Inflammatory macrophage (primary cell): ENCODE measurements around the gene NEDD8.

Experiments used
- DNase-seq, 2 donors: peaks; one replicate each; pipeline ENCODE4 v3.0.0-alpha.2; 2020 to 2022

Gene NEDD8

GRCh38 chr14:24263848-24264247, 31.7 kb upstream of the NEDD8 start:
- no peak for DNase-seq

GRCh38 chr14:24262821-24263733, 30.9 kb upstream of the NEDD8 start, which contains the start of gene TGM1:
Gene TGM1 (minus strand): TSS chr14:24263177. CDS start chr14:24262352, 825 bp downstream.
- DNase-seq, result no peak

GRCh38 chr14:24261969-24262327, 29.8 kb upstream of the NEDD8 start:
- no peak for DNase-seq

- no peak for DNase-seq
These were observed 29.2 kb upstream of the NEDD8 start for GRCh38 chr14:24261256-24261968.

- DNase-seq, result no peak
These were observed 28.6 kb upstream of the NEDD8 start for GRCh38 chr14:24260780-24261157.

GRCh38 chr14:24260026-24260779, 28.0 kb upstream of the NEDD8 start:
- no peak for DNase-seq

GRCh38 chr14:24259282-24260025, 27.3 kb upstream of the NEDD8 start:
- no peak for DNase-seq

- no peak for DNase-seq
These were observed 26.5 kb upstream of the NEDD8 start for GRCh38 chr14:24258548-24259265.

GRCh38 chr14:24258119-24258518, 26.0 kb upstream of the NEDD8 start:
- DNase-seq, result no peak

GRCh38 chr14:24256960-24257359, 24.8 kb upstream of the NEDD8 start:
- DNase-seq, result no peak

- DNase-seq, result no peak
These were observed 24.0 kb upstream of the NEDD8 start for GRCh38 chr14:24255931-24256711.

- no peak for DNase-seq
These were observed 23.3 kb upstream of the NEDD8 start for GRCh38 chr14:24255438-24255837.

- no peak for DNase-seq
These were observed 22.6 kb upstream of the NEDD8 start for GRCh38 chr14:24254630-24255392.

GRCh38 chr14:24253936-24254335, 21.8 kb upstream of the NEDD8 start:
- DNase-seq, result no peak

GRCh38 chr14:24252289-24253124, 20.3 kb upstream of the NEDD8 start:
- DNase-seq, result no peak

- no peak for DNase-seq
These were observed 19.7 kb upstream of the NEDD8 start for GRCh38 chr14:24251880-24252288.

- no peak for DNase-seq
These were observed 18.2 kb upstream of the NEDD8 start for GRCh38 chr14:24250354-24250753.

- DNase-seq, result no peak
These were observed 17.3 kb upstream of the NEDD8 start for GRCh38 chr14:24249230-24250021.
